GM12865 (cell line): ENCODE results near the gene RRBP1.

ENCODE experiments used
- DNase-seq: peaks from one replicate; pipeline ENCODE4 v3.0.0; 2010; ENCODE audit warnings: low read depth
- H3K4me3 ChIP-seq: 2 replicates; pipeline ENCODE4 v1.5.1; 2011; ENCODE audit warnings: mild to moderate bottlenecking, low read depth, low read length, control low read depth
- CTCF ChIP-seq: IDR thresholded peaks from 2 replicates; pipeline ENCODE4 v1.5.1; 2011; ENCODE audit warnings: low read length, control low read depth, low read depth, inconsistent platforms; ENCODE audit not compliant: insufficient read depth; ENCODE audit errors: missing control alignments

RRBP1 gene

DNA sequence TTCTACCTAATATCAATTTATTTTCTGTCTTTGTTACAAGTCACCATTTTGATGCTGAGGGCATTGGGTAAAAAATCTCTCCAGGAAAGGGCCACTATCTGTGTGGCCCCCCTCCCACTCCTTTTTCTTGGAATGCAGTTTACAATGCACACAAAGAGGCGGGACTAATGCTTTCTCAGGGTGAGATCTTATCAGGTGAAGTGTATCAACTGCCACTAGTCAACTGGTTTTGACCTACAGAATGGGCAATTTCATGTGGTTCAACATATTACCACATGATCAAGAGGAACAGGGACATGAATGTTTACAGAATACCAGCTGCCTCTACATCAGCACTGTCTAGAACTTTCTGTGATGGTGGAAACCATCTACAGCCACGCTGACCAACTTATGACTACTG, 3.7 kb downstream of the RRBP1 start:
- H3K4me3 ChIP-seq = no peak overlapping the region
- TF ChIP-seq CTCF = no peak
- DNase-seq = no peak

DNA sequence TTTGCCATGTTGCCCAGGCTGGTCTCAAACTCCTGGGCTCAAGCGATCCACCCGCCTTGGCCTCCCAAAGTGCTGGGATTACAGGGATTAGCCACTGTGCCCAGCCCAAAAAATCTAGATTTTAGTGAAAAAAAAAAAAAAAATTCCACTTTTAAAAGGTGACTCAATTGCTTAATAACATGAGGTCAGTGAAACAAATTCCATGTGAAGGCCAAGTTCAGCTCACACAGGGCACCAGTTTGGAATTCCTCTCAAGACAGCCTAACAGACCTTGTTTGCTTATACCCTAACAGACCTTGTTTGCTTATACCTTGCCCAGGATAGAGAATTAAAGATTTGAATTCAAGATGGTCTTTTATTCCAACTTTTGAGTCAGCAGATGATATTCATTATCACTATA, 5.1 kb downstream of the RRBP1 start:
- no peak for DNase-seq
- no peak overlapping the region for H3K4me3 ChIP-seq
- no peak for TF ChIP-seq CTCF

GRCh38 chr20:17676378-17676759, 5.7 kb downstream of the RRBP1 start:
- H3K4me3 ChIP-seq = no peak overlapping the region
- no peak for DNase-seq
- no peak for TF ChIP-seq CTCF

GRCh38 chr20:17675519-17676377, 6.3 kb downstream of the RRBP1 start:
- DNase-seq = no peak
- H3K4me3 ChIP-seq = no peak overlapping the region
- no peak for TF ChIP-seq CTCF

DNA sequence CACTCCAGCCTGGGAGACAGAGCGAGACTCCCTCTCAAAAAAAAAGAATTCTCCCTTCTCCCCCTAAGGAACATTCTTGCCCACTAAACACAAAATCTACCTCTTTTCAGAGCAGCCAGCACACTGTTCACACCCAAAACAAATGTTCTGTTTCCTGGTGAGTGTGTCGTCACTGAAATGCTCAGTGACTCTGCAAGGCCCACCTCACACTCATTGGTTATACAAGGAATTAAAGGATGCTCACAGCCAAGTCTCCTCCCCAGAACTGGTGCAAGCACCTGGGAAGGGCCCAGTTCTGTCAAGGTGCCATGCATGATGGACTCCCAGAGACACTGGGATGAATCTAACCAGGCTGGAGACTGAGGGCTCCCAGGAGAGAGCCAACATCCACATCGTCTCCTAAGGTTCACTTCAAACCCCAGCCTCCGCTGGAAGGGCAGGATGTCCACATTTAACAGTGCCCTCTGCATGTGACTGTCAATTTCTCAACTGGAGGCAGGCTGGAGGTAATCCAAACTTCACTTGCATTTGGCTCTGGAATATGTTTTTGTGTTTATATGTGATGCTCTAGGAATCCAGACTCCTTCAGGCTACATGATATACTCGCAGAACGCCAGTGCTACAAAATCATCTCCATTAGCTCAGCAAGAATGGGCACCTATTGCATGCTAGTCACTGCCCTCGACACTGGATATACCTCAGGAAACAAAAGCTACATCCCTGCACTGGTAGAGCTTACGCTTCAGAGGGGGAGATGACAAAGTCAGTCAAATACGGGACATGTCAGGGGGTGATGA, 7.1 kb downstream of the RRBP1 start:
- no peak overlapping the region for H3K4me3 ChIP-seq
- TF ChIP-seq CTCF = no peak
- no peak for DNase-seq

DNA sequence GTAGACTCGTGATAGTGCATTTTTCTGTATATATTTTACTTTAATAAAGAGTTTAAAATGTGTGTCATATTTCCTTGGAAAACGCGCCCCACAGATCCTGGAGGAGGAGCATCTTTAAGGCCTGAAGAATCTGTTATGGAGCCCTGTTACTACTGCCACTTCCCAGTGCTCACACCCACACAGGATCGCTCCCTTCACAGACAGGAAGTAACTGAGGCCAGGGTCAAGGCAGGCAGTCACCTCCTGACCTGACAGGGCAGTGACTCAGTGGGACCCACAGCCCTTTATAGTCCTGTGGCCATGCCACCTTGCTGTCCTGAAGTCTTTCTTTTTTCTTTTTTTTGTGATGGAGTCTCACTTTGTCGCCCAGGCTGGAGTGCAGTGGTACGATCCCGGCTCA, 9.0 kb downstream of the RRBP1 start:
- H3K4me3 ChIP-seq = no peak overlapping the region
- no peak for DNase-seq
- TF ChIP-seq CTCF = no peak
